ENCODE data around the gene LCOR.

DNA sequence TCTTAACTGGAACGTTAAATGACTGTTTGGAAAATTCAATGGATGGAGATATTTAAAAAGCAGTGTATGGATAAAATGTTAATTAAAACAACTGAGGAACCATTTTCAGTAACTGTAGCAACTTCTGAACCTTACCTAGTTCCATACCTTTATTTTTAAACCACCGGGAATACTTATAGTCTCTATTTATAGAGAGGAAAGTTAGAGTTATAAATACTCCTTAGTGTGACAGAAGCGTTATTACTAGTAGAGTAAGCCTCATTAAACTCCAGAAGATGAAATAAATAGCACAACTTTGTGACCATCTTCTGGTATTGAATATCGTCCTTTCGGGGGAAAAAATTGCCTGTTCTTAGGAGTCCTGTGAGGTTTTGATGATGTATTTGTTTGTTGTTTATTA is 114.9 kb downstream of the LCOR start:
- TF ChIP-seq, protein P1, sequence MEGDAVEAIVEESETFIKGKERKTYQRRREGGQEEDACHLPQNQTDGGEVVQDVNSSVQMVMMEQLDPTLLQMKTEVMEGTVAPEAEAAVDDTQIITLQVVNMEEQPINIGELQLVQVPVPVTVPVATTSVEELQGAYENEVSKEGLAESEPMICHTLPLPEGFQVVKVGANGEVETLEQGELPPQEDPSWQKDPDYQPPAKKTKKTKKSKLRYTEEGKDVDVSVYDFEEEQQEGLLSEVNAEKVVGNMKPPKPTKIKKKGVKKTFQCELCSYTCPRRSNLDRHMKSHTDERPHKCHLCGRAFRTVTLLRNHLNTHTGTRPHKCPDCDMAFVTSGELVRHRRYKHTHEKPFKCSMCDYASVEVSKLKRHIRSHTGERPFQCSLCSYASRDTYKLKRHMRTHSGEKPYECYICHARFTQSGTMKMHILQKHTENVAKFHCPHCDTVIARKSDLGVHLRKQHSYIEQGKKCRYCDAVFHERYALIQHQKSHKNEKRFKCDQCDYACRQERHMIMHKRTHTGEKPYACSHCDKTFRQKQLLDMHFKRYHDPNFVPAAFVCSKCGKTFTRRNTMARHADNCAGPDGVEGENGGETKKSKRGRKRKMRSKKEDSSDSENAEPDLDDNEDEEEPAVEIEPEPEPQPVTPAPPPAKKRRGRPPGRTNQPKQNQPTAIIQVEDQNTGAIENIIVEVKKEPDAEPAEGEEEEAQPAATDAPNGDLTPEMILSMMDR (IDR thresholded peaks at IDR 0.05), result no peak
- no peak for TF ChIP-seq POLR2AphosphoS5 (IDR thresholded peaks at IDR 0.05)
